ENCODE results near the gene CDKN2C.

- no peak for TF ChIP-seq ZFX (IDR thresholded peaks at IDR 0.05; ENCODE audit: borderline replicate concordance)
- TF ChIP-seq CTCF (IDR thresholded peaks at IDR 0.05): no peak
These were observed 33.7 kb upstream of the CDKN2C start for GRCh38 chr1:50936321-50936720.

All from 22Rv1 (cell line).